Measurements from ENCODE around the gene PKNOX2.

- TF ChIP-seq POLR2AphosphoS5 (IDR thresholded peaks at IDR 0.05; ENCODE audit: low read depth, low read length) (no peak), REST (IDR thresholded peaks at IDR 0.05; ENCODE audit: insufficient read depth in 1 of 2, low read depth in 2 of 2, low read length in 2 of 2) (no peak)
Measured at GRCh38 chr11:125281831-125282595, 117.5 kb downstream of the PKNOX2 start.
